ENCODE measurements around the gene DDX20.

DNA sequence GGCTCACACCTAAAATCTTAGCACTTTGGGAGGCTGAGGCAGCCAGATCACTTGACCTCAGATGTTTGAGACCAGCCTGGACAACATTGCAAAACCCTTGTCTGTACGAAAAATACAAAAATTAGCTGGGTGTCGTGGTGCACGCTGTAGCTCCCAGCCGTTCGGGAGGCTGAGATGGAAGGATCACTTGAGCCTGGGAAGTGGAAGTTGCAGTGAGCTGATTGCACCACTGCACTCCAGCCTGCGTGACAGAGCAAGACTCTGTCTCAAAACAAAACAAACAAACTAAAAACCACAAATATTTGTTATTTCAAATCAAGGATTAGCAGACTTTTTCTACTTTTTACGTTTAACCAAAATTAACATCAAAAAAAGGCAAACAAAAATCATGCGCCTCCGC, 47.8 kb upstream of the DDX20 start:
- TF ChIP-seq POLR2A (IDR thresholded peaks at IDR 0.05) (no peak), CTCF (IDR thresholded peaks at IDR 0.05) (no peak)
